Dedifferentiated amniotic fluid mesenchymal stem cell (primary cell): ENCODE measurements around the gene C1orf185.
"Not testable (repeated sequence)": the region's sequence is repeated elsewhere in the genome, so short reads cannot be mapped to it uniquely, and the experiment has no call there.

Source experiments
- DNase-seq: peaks from one replicate; pipeline ENCODE4 v3.0.0-alpha.2; 2016; ENCODE audit errors: extremely low spot score

Gene C1orf185

DNA sequence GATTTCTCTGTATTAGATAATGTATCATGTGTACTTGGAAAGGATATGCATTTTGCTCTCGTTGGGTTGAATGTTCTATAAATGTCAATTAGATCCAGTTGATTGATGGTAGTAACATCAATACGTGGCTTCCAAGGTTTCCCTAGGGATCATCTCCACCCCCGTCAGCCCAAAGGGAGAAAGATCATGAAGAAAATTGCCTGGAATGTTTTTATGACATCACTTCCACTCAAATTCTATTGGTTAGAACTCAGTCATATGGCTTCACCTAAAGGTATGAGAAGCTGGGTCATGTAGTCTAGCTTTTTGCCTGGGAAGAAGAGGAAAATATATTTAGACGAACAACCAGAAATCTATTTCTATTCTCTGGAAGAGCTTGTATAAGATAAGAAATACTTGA is at the start of gene C1orf185:
TSS of gene C1orf185 (plus strand) at position 253 of the 400 bp plus-strand sequence. CDS start at position 259, 6 bp downstream.
- no peak for DNase-seq

DNA sequence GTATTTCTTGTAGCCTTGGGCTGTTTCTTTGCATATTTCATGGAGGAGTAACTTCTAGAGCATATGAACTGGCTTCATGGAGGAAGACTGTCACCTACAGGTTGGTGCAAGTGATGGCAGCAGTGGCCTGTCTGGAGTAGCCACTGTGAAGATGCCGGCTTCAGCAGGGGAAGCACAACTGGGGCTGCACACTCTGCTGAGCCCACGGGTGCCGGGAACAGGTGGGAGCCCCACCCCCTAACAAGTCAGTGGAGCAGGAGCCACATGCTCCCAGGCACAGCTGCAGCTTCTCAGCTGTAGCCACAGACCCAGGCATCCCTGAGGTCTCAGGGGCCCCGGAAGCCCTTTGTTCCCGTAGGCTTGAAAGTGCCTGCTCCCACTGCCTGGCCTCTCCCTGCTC is 43.2 kb upstream of the C1orf185 start:
- DNase-seq, result no peak

DNA sequence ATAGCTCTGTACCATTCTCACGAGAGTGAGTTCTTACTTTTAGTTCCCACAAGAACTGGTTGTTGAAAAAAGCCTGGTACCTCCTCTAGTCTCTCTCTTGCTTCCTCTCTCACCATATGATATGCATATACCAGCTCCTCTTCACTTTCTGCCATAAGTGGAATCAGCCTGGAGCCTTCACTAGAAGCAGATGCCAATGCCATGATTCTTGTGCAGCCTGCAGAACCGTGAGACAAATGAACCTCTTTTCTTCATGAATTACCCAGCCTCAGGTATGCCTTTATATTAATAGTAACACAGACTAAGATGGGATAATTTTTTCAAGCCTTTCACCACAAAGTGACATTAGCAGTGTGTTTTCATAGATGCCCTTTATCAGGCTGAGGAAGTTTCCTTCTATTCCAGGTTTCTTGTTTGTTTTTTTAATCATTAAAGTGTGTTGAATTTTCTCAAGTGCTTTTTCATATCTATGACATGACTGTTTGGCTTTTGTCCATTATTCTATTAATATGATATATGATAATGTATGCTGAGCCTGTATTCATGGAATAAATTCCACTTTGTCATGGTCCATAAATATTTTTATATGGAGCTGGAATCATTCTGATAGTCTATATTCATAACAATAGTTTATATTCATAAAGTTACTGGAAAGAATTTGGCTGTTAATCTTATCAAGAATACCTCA is 40.7 kb upstream of the C1orf185 start:
- DNase-seq, result no peak

DNA sequence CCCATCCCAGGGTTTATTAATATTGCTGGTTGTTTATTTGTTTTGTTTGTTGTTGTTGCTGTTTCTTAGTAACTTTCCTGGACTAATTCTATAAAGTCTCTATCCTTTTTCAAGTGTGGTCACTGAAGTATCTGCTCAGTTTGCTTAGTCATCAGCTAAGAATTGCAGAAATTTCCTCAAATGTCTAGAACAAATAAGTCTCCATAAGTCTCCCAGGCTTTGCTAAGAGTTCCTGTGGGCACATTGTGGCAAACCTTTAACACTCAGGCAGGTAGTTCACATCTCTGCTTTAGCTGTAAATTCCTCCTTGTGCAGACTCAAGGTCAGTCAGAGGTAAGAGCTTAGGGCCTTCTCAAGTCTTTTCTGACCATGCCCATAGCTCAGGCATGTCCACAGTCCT is 38.9 kb upstream of the C1orf185 start:
- peak; percentile 91 for DNase-seq

DNA sequence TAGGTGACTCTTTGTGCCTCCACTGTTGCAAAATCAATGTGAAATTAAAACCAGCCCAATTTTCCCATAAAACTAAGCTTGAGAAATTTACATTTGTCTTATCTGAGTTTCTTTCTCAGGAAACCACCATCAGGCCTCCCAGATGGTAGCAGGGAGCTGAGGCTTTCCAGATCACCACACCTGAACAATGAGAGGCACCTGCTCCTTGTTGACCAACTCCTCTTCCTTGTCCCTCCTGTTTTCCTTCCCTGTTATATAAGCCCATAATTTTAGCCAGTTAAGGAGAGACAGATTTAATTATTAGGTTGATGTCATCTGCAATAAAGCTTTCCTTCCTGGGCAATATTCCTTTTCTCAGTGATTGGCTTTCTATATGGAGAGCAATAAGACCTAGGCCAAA is 32.0 kb upstream of the C1orf185 start:
- DNase-seq, result no peak

DNA sequence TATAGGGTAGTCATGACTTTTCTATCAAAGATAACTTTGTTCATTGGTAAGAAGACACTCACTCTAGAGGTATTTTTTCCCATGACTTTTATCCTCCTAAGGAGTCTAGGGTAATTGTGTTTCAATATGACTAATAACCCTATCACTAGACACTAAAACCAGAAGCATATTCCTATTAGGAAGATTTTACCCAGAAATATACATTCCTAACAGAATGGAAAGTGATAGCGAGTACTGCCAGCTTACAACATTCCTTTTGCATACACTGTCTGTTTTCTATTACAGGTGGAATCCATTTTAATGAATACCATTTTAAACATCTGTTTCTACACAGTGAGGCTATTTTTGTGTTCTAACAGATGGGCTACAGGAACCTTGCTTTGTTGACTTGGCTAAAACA is 31.4 kb upstream of the C1orf185 start:
- DNase-seq, result peak; percentile 26

DNA sequence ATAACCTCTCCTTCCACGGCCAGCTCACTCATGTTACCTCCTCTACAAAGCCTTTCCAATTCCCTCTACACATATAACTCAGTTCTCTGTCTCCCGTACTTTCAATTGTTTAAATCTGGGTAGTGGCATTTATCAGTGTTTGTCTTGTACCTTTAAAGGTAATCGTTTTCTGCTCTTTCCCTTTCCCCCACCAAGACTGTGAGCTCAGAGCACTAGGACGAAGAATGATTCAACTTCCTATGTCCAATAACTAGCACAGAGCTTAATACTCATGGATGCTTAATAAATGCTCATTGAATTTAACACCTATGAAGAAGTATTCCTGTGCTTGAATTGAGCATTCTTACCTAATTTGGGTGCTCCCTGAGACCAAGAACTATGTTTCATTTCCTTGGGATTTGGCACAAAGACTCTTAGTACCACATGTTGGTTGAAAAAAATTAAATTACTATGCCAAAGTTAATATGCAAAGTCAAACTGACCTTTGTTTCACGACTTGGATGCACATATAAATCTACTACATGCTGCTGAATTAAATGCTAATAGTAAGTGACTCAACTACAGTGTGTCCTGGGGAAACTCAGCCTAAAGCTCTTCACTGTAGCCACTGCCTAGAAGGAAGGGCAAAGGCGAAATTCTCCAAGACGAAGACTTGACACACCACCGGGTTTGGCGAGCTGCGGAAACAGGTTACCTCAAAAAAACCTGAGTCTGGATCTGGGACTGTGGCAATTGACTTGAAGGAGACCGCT is 30.6 kb upstream of the C1orf185 start:
- no peak for DNase-seq

DNA sequence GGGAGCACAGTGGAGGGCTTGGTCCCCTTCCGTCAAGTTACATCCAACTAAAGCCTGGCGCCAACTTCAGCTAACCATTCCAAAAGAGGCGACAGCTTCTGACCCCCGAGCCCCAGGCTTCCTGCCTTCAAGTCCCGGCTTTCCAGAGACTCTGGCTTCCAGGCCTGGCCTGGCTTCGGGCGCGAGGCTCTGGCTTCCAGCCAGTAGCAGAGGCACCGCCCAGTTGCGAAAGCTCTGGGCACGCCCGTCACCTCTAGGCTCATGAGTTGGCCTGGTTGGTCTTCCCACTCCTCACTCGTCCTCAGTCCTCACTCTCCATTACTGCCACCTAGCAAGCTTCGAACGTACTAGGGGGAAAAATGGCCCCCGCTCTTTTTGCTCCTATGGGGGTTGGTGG is 30.0 kb upstream of the C1orf185 start:
- no peak for DNase-seq

DNA sequence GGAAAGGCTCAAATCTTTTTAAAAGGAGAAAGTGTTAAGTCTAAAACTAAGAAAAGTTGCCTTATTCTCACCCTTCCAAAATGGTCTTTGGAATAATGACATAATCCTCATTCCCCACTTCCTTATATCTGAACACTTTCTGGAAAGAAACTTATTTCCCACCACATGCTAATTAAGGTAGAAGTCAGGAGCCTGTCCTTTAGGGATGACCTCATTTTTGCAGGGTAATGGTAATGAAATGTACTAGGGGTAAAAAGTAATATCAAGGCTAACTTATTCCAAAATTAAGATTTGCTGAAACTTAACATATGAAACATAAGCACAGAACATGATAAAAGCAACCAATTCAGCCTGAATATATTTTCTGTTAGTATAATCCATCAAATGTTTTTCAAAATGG is 29.4 kb upstream of the C1orf185 start:
- no peak for DNase-seq

DNA sequence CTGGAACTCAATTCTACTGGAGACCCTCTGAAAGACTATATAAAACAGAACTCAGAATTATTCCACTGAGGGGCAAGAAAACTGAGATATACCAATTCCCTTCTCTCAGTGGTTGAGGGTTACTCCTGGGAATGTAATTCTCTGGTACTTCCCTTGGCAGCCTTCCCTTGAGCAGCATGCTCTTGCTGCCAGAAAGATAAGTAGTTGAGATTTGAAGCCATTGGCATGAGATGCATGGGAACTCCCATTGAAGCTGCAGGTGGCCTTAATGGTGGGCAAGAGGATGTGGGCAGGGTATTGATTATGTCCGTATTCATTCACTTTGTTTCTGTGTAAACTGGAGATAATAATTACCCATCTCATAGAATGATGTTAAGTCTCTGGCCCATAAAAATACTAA is 28.6 kb upstream of the C1orf185 start:
- no peak for DNase-seq

DNA sequence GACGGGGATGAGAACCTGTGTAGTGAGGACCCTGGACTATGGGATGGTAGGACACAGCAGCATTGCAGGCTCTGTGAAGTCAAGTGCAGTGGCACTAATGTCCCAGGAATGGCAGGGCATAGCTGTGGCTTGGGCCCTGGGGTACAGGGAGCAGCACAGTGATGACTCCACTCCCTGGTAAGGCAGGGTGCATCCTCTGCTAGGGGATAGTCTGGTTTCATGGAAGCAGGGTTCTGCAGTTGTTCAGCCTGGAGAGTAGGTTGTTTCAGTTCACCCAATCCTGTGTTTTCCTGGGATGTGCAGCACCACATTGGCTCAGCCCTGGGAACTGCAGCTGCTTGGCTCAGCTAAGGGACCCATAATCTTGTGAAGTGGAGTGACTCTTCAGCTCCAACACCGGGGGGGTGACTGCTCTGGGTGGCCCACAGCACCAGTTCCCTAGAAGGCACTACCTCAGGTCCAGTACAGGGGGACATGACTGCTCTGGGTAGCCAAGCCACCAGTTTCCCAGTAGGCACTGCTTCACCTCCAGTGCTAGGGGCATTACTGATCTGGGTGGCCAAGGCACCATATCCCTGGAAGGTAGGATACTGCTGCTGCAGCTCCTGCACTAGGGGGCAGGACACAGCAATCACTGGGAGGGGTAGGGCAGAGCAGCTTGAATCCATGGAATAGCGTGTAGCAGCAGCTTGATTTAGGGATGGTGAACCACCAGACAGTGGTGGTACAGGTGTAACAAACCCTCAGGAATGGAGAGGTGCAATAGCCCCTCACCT is 15.3 kb upstream of the C1orf185 start:
- no peak for DNase-seq

DNA sequence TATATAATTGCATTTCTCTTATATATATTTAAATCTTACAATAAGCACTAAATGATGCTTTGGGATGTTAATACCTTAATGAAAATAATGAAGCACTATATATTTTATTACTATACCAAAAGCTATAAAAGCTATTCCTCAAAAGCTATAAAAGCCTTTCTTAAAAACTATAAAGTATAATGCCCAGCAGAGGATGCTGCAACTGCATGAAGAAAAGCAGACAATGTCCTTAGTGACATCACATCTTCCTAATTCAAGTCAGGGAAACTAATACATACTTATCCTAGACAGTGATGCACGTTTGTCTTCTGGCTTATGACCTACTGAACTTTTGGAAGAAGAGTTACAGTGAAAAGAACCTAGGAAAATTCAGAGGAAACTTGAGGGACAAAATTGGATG is 13.6 kb upstream of the C1orf185 start:
- no peak for DNase-seq

DNA sequence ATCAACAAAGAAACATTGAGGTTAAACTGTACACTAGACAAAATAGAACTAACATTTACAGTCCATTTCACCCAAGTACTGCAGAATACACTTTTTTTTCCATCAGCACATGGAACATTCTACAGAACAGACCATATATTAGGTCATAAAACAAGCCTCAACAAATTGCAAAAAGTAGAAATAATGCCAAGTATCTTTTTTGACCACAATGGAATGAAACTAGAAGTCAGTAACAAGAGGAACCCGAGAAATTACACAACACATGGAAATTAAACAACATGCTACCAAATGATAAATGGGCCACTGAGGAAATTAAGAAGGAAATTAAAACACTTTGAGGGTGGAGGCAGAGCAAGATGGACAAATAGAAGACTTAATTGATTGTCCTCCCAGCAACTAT is 8.4 kb upstream of the C1orf185 start:
- DNase-seq, result peak; percentile 16

DNA sequence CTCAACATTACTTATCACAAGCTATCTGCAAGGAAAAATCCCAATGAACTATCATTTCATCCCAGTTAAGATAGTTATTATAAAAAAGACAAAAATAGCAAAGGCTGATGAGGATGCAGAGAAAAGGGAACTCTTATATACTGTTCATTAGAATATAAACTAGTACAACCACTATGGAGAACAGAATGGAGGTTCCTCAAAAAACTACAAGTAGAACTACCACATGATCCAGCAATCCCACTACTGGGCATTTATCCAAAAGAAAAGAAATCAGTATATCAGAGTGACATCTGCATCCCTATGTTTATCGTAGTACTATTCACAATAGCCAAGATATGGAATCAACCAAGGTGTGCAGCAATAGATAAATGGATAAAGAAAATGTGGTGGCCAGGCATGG is 4.9 kb upstream of the C1orf185 start:
- DNase-seq, result no peak

DNA sequence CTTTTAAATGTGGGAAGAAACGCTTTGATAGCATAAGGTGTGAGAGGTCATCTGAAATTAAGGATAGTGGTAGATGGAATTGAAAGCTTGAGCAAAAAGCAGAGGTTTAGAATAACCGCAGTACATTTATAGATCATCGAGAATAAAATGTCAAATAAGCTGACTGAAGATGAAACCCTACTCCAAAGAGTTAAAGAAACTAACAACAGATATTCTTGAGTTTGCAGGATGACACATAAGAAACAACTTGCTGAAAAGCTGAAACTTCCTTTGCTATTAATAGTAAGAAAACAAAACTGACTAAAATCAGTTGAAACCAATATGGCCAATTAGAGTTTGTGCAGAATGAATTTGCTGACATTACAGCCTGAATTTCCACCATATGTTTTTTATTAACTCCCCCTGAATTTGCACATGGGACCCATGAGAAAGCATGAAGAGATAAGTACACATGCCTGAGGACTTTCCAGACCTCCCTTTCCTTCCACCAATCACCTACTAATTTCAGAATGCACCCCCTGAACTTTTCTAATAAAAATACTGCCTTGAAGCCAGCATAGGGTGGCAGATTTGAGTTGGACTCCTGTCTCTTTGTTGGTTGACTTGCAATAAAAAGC is 1.7 kb upstream of the C1orf185 start:
- no peak for DNase-seq

DNA sequence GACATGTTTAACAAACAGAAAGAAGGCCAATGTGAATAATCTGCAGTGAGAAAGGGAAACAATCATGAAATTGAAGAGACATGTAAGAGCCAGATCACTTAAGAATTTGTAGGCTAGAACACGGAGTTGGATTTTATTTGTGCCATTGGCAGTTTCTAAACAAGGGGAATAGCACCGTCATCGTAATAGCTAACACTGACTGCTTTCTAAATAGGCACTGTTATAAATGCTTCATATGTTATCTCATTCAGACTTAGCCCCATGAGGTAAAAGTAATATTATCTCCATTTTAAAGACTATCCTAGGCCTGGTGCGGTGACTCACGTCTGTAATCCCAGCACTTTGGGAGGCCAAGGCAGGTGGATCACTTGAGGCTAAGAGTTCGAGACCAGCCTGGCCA is 12.1 kb downstream of the C1orf185 start:
- DNase-seq, result no peak

DNA sequence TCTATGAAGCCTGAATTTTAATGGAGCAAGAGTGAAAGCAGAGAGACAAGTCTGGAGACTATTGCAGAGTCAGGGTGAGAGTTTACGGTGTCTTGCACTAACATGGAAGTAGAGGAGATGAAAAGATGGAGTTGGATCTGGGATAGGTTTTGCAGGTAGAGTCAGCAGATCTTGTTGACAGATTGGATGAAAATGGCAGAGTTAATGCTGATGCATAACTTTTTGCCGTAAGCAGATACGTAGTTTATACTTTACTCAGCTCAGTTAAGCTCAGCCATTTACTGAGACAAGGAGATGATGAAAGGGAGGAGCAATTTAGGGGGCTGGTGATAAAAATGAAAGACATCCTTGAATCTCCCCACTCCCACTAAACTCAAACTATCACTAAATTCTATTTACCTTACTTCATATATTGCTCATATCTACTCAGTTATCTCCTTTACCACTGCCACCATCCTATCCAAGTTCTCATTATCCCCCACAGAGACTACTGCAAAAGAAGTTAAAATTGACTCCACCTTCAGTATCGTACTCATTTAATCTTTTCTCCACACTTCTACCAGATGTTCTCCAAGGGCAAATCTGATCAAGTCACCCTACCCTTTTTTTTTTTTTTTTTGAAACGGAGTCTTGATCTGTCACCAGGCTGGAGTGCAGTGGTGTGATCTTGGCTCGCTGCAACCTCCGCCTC is 13.8 kb downstream of the C1orf185 start:
- no peak for DNase-seq

DNA sequence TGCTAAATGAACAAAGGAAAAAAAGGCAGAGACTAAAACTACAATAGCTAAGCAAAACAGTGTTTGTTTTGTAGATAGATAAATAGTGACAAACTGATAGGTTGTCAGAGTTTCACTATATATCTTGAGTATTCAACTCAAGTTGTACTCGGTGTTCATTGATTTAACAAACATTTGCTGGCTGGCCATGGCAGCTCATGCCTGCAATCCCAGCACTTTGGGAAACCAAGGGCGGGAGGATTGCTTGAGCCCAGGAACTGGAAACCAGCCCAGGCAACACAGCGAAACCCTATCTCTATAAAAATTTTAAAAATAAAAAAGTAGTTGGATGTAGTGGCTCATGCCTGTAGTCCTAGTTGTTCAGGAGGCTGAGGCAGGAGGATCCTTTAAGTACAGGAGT is 17.3 kb downstream of the C1orf185 start:
- no peak for DNase-seq

DNA sequence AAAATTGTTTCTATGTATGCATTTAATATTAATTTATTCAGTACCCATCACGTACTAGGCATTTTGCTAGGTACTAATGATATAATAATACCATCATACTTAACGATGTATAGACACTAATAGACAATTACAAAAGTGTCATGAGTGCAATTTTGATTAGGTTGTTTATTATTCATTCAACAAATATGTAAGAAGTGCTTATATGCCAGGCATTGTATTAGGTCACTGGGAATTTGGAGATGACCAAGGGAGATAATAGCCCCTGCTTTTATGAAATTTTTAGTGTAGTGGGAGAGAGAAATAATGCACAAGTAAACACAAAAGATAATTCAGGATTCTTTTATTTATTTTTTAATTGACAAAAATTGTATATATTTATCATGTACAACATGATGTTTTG is 18.6 kb downstream of the C1orf185 start:
- no peak for DNase-seq

DNA sequence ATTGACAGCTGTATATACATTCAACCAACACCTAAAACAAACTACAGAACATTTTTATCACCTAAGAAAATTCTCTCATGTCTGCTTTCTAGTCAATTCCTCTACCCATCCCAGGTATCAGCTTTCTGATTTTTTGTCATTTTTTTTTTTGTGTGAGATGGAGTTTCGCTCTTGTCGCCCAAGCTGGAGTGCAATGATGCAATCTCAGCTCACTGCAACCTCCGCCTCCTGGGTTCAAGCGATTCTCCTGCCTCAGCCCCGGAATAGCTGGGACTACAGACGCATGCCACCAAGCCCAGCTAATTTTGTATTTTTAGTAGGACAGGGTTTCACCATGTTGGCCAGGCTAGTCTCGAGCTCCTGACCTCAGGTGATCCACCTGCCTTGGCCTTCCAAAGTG is 25.1 kb downstream of the C1orf185 start:
- not testable (repeated sequence) for DNase-seq

DNA sequence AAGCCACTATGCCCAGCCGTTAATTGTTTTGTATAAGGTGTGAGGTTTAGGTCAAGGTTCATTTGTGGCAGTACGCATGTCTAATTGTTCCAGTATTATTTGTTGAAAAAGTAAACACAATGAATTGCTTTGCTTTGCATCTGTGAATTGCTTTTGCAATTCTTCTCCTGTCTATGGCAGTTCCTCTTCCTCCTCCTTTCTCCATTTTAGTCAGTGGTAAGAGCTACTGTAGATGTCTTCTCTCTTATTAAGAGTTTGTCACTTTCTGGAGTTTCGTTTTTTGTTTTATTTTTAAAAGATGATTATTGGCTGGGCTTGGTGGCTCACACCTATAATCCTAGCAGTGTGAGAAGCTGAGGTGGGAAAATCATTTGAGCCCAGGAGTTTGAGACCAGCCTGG is 29.2 kb downstream of the C1orf185 start:
- no peak for DNase-seq

DNA sequence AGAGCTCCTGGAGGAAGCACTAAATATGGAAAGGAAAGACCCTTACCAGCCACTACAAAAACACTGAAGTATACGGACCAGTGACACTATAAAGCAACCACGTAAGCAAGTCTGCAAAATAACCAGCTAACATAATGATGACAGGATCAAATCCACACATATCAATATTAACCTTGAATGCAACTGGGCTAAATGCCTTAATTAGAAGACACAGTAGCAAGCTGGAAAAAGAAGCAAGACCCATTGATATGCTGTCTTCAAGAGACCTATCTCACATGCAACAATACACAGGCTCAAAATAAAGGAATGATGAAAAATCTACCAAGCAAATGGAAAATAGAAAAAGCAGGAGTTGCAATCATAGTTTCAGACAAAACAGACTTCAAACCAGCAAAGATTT is 31.0 kb downstream of the C1orf185 start:
- DNase-seq, result no peak
